MM.1S (cell line): ENCODE data around the gene INTS6L.

Experiments used
- CTCF ChIP-seq: fragments of 300-600 bp; sonication (generic); IDR thresholded peaks from 2 replicates; pipeline ENCODE4 v1.5.1; 2016; ENCODE audit warnings: antibody characterized with exemption, low read length, mixed read lengths
- EZH2 ChIP-seq: fragments of 300-600 bp; sonication (generic); optimal IDR thresholded peaks from 2 replicates; pipeline ENCODE3; 2017; ENCODE audit warnings: low read depth, mild to moderate bottlenecking, antibody characterized with exemption, low read length, mixed read lengths

- TF ChIP-seq CTCF (no peak), EZH2 (no peak)
Observed at GRCh38 chrX:135520553-135521404, at the start of gene INTS6L.
